Measurements from ENCODE around the gene CCNE1.
"Not testable (repeated sequence)": the region's sequence is repeated elsewhere in the genome, so short reads cannot be mapped to it uniquely, and the experiment has no call there.

The CCNE1 gene

DNA sequence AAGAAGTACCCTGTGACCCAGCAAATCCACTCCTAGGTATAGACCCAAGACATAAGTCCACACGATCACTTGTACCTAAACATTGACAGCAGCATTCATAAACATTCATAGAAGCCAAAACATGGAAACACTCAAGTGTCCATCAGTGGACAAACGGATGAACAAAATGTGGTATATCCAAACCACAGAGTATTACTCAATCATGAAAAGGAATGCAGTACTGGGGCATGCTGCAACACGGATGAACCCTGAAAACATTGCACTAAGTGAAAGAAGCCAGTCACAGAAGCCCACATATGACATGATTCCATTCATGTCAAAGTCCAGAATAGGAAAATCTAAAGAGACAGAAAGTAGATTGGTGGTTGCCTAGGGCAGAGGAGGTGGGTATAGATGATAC, 22.8 kb upstream of the CCNE1 start:
- no peak for DNase-seq

DNA sequence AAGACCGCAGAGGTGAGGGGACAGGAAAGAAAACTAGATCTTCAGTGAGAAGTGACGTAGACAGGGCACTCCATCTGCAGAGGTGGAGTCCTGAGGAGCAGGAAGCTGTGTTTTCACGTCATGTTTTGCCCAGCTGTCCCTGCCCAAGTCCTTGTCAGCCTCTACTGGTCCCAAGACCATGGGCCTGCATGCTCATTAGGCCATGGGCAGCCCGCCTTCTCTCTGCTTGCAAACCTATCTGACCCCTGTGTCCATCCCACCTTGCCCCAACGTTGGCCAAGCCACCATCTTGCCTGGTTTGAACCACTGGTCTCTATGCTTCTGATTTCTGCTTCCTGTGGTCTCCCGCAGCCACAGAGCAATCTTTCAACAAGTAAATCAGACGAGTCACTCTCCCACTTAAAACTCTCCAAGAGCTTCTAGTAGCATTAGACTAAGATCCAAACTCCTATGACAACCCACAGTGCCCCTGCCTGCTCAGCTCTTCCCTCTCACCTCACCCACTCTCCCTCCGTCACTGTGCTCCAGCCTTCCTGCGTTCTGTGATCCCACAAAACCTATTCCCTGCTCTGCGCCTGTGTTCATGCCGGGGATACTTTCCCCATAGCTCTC, 18.6 kb upstream of the CCNE1 start:
- no peak for DNase-seq

GRCh38 chr19:29794490-29794889, 17.3 kb upstream of the CCNE1 start:
- DNase-seq: not testable (repeated sequence)

- no peak for DNase-seq
Observed at GRCh38 chr19:29795461-29796172, 16.2 kb upstream of the CCNE1 start.

GRCh38 chr19:29796173-29796573, 15.6 kb upstream of the CCNE1 start:
- no peak for DNase-seq

- DNase-seq: peak in 1 of 2 experiments; percentile 5
Observed at GRCh38 chr19:29798774-29799497, 12.9 kb upstream of the CCNE1 start.

- no peak for DNase-seq
Observed at GRCh38 chr19:29800100-29800825, 11.5 kb upstream of the CCNE1 start.

GRCh38 chr19:29803951-29804350, 7.8 kb upstream of the CCNE1 start:
- DNase-seq: not testable (repeated sequence)

DNA sequence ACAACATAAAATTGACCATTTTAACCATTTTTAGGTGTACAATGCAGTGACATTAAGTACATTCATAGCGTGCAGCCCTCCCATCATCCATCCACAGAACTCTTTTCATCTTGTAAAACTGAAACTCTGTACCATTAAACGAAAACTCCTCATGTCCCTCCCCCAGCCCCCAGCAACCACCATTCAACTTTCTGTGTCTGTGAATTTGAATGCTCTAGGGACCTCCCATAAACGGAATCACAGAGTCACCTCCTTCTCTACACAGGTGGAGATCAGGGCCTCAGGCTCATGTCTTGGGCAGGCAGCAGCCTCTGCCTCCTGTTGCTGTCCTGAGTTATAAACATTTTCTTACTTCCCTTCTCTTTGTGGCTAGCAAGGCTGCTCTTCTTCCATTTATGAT, 7.3 kb upstream of the CCNE1 start:
- DNase-seq: no peak

DNA sequence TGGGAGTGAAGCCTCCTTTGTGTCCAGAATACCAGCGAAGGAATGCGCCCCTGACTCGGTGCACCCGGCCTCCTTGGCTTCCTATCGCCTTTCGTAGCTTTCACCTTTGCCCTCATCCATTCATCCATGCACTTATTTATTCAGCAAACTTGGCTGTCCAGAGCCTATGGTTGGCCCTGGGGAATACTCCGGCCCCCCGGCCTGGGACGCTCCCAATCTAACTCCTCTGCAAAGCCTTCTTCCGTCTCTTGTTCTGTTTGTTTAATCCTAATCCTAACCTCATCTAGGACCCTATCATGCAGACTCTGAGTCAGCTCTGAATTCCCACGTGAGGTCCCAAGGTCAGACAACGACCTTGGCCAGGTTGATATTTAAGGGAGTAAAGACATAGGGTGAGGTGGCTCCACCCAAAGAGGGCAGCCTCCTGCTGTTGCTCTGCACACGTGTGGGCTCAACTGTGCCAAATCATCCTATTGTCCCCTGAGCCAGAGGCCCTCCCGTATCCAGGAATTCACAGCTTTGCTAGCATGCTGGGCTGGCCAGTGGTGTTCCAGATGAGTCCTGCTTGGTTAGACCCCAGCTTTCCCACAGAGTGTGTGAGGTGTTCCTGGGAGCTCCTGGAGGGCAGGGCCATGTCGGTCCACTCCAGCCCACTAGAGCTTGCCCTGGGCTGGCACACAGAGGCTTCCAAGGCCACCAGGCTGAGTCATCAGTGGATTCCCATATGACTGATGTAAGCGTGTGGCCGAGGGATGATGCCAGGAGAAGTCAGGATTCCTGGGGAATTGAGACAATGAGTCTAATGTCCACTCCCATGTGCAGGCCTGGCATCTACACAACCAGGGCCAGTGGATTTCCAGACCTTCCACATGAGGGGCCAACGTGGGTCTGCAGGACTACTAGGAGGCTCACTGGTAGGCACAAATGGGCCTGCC, 6.5 kb upstream of the CCNE1 start:
- no peak for DNase-seq

DNA sequence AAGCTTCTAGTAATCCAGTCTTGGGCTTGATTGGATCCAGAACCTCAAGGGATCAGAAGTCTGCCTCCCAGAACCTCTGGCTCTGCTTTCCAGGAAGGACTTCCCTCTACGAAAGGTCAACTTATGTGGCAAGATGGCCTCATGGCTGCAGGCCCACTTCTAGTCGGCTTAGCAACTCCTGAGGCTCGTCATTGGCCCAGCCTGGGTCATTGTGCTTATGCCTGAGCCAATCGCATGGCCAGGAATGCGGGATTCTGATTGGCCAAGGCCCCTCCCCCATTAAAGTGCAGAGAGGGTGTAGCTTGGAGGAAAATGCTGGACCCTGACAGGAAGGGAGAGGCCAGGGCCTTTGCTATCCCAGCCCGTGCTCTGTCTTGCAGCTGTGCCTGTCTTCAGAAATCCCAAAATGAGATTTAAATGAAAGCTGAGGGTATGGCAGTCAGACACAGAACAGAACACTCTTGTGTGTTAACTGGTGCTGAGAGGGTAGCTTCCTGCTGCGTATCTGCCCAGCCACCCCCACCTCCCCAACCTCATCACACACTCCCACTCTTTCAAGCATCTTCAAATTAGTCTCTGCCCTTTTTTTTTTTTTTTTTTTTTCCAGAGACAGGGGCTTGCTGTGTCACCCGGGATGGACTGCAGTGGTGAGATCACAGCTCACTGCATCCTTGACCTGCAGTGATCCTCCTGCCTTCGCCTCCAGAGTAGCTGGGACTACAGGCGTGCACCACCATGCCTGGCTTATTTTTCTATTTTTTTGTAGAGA, 5.5 kb upstream of the CCNE1 start:
- DNase-seq: no peak

GRCh38 chr19:29807178-29807577, 4.6 kb upstream of the CCNE1 start:
- DNase-seq: no peak

GRCh38 chr19:29807870-29808405, 3.9 kb upstream of the CCNE1 start:
- DNase-seq: no peak

DNA sequence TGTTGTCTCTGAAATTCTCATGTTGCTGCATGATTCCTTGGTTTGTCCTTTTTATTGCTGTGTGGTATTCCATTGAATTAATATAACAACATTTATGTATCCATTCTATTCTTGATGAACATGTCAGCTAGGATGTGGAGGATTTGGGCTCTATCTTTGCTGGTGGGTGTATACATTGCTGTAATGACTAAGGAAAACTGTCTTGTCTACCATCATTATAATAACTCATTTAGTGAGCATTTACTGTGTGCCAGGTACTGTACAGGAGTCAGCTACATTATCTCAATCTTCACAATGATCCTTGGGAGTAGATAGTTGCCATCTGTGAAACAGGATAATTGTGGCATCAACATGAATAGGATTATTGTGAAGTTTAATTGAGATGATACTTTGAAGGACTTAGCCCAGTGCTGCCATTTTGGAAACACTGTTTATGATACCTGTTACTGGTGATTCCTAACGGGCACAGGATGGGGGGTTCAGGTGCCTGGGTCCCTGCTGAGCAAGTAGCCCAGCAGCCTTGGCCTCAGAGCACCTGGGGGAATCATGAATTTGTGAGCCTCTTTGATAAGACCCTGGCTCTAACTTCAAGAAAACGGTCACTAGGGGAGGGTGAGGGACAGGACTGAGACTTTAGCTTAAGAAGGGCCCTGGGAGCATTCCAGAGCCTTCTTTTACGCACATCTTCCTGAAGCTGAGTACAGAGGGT, 1.8 kb upstream of the CCNE1 start:
- no peak for DNase-seq

GRCh38 chr19:29810504-29810871, 1.3 kb upstream of the CCNE1 start:
- peak in 1 of 2 experiments; percentile 9 for DNase-seq

GRCh38 chr19:29812080-29812880, 489 bp downstream of the CCNE1 start:
- no peak for DNase-seq

DNA sequence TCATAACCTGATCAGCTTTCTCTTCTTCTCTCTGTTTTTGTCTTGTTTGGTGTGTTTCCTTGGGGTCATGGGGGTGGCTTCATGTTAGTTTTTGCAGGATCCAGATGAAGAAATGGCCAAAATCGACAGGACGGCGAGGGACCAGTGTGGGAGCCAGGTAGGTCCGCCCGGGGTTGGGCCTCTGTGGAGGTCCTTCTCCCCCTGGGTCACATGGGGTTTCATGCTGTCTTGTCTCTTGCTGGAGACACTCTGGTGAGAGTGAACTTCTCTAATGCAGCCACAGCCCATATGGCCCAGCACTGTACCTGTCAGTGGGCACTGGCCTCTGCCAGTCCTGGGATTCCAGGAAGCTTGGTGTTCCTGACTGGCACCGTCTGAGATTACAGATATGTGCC, 1.1 kb downstream of the CCNE1 start:
- DNase-seq: no peak

DNA sequence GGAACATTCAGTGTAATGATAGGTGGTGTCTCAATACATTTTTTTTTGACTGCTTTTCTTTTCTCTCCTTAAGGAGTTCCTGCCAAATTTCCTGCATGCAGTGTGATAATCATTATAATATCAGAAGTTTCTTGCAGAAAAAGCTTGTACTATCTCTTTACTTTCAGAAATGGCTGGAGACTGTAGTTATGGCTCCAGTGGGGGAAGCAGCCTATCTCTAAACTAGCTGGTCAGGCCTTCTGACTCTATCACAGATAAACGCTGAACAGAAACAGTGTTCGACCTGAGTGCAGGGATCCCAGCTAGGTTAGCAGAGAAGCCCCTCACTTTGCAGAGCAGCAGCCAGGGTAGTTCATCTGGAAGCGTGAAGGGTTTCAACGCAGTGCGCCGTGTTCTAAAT, 1.9 kb downstream of the CCNE1 start:
- no peak for DNase-seq

GRCh38 chr19:29815231-29815630, 3.4 kb downstream of the CCNE1 start:
- DNase-seq: no peak

GRCh38 chr19:29817316-29817715, 5.5 kb downstream of the CCNE1 start:
- no peak for DNase-seq
